ENCODE data around the gene TIPARP. TPM values are rescaled to one million over a fixed set of nuclear protein-coding genes. Genes with fewer than 3 reads are reported as not detected.
"Not testable (repeated sequence)": the region's sequence is repeated elsewhere in the genome, so short reads cannot be mapped to it uniquely, and the experiment has no call there.

Gene TIPARP
- total RNA-seq, 1 donor from 2014 or later: 30.2 TPM

- DNase-seq (ENCODE audit: low spot score): no peak
Observed at GRCh38 chr3:156646958-156647357, 27.4 kb upstream of the TIPARP start.

GRCh38 chr3:156648086-156648485, 26.3 kb upstream of the TIPARP start:
- no peak for DNase-seq (ENCODE audit: low spot score)

GRCh38 chr3:156649681-156650080, 24.7 kb upstream of the TIPARP start:
- no peak for DNase-seq (ENCODE audit: low spot score)

GRCh38 chr3:156652661-156653060, 21.7 kb upstream of the TIPARP start:
- not testable (repeated sequence) for DNase-seq (ENCODE audit: low spot score)

- DNase-seq (ENCODE audit: low spot score): no peak
Observed at GRCh38 chr3:156654834-156655233, 19.6 kb upstream of the TIPARP start.

GRCh38 chr3:156655819-156656550, 18.4 kb upstream of the TIPARP start:
- DNase-seq (ENCODE audit: low spot score): no peak

GRCh38 chr3:156657440-156657839, 16.9 kb upstream of the TIPARP start:
- no peak for DNase-seq (ENCODE audit: low spot score)

- no peak for DNase-seq (ENCODE audit: low spot score)
Observed at GRCh38 chr3:156657862-156658731, 16.3 kb upstream of the TIPARP start.

- DNase-seq (ENCODE audit: low spot score): no peak
Observed at GRCh38 chr3:156658732-156659090, 15.7 kb upstream of the TIPARP start.

- no peak for DNase-seq (ENCODE audit: low spot score)
Observed at GRCh38 chr3:156659260-156659659, 15.1 kb upstream of the TIPARP start.

GRCh38 chr3:156661155-156661554, 13.2 kb upstream of the TIPARP start:
- DNase-seq (ENCODE audit: low spot score): no peak

- no peak for DNase-seq (ENCODE audit: low spot score)
Observed at GRCh38 chr3:156664011-156664830, 10.2 kb upstream of the TIPARP start.

- DNase-seq (ENCODE audit: low spot score): no peak
Observed at GRCh38 chr3:156664831-156665178, 9.6 kb upstream of the TIPARP start.

- no peak for DNase-seq (ENCODE audit: low spot score)
Observed at GRCh38 chr3:156665291-156665690, 9.1 kb upstream of the TIPARP start.

- DNase-seq (ENCODE audit: low spot score): no peak
Observed at GRCh38 chr3:156666073-156666472, 8.3 kb upstream of the TIPARP start.

GRCh38 chr3:156668073-156668763, 6.2 kb upstream of the TIPARP start:
- DNase-seq (ENCODE audit: low spot score): no peak

GRCh38 chr3:156670077-156670476, 4.3 kb upstream of the TIPARP start:
- DNase-seq (ENCODE audit: low spot score): no peak

- no peak for DNase-seq (ENCODE audit: low spot score)
Observed at GRCh38 chr3:156670652-156671051, 3.7 kb upstream of the TIPARP start.

GRCh38 chr3:156673732-156674045, 701 bp upstream of the TIPARP start:
- DNase-seq (ENCODE audit: low spot score): no peak

- peak; percentile 64 for DNase-seq (ENCODE audit: low spot score)
Observed at GRCh38 chr3:156674911-156675829, 780 bp downstream of the TIPARP start.

Data from ureter (tissue), 1 donor.